ENCODE data around the gene SLC6A13.
"Not testable (repeated sequence)": the region's sequence is repeated elsewhere in the genome, so short reads cannot be mapped to it uniquely, and the experiment has no call there.

SLC6A13 gene

GRCh38 chr12:197911-198695, 64.5 kb downstream of the SLC6A13 start:
- no peak for DNase-seq (ENCODE audit: low read depth in 2 of 2)

- no peak for DNase-seq (ENCODE audit: low read depth in 2 of 2)
Measured at GRCh38 chr12:197347-197746, 65.3 kb downstream of the SLC6A13 start.

GRCh38 chr12:196436-196835, 66.2 kb downstream of the SLC6A13 start:
- no peak for DNase-seq (ENCODE audit: low read depth in 2 of 2)

GRCh38 chr12:195951-196350, 66.7 kb downstream of the SLC6A13 start:
- DNase-seq (ENCODE audit: low read depth in 2 of 2), result no peak

- DNase-seq (ENCODE audit: low read depth in 2 of 2), result no peak
Measured at GRCh38 chr12:195156-195555, 67.5 kb downstream of the SLC6A13 start.

- DNase-seq (ENCODE audit: low read depth in 2 of 2), result no peak
Measured at GRCh38 chr12:194276-194675, 68.4 kb downstream of the SLC6A13 start.

GRCh38 chr12:193261-193660, 69.4 kb downstream of the SLC6A13 start:
- DNase-seq (ENCODE audit: low read depth in 2 of 2), result no peak

- DNase-seq (ENCODE audit: low read depth in 2 of 2), result no peak
Measured at GRCh38 chr12:191541-191940, 71.1 kb downstream of the SLC6A13 start.

- no peak for DNase-seq (ENCODE audit: low read depth in 2 of 2)
Measured at GRCh38 chr12:190881-191280, 71.8 kb downstream of the SLC6A13 start.

GRCh38 chr12:189622-189962, 73.0 kb downstream of the SLC6A13 start:
- DNase-seq (ENCODE audit: low read depth in 2 of 2), result no peak

GRCh38 chr12:188910-189621, 73.6 kb downstream of the SLC6A13 start:
- peak in 1 of 2 experiments; percentile 6 for DNase-seq (ENCODE audit: low read depth in 2 of 2)

- not testable (repeated sequence) for DNase-seq (ENCODE audit: low read depth in 2 of 2)
Measured at GRCh38 chr12:187986-188909, 74.4 kb downstream of the SLC6A13 start.

- DNase-seq (ENCODE audit: low read depth in 2 of 2), result no peak
Measured at GRCh38 chr12:186006-186625, 76.5 kb downstream of the SLC6A13 start.

- no peak for DNase-seq (ENCODE audit: low read depth in 2 of 2)
Measured at GRCh38 chr12:185576-185955, 77.1 kb downstream of the SLC6A13 start.

- DNase-seq (ENCODE audit: low read depth in 2 of 2), result no peak
Measured at GRCh38 chr12:184811-185575, 77.6 kb downstream of the SLC6A13 start.

- peak; percentile 21 to 26 for DNase-seq (ENCODE audit: low read depth in 2 of 2)
Measured at GRCh38 chr12:182381-182892, 80.2 kb downstream of the SLC6A13 start.

GRCh38 chr12:181921-182320, 80.7 kb downstream of the SLC6A13 start:
- no peak for DNase-seq (ENCODE audit: low read depth in 2 of 2)

GRCh38 chr12:180445-180844, 82.2 kb downstream of the SLC6A13 start:
- DNase-seq (ENCODE audit: low read depth in 2 of 2), result no peak

- DNase-seq (ENCODE audit: low read depth in 2 of 2), result no peak
Measured at GRCh38 chr12:179885-180284, 82.8 kb downstream of the SLC6A13 start.

- no peak for DNase-seq (ENCODE audit: low read depth in 2 of 2)
Measured at GRCh38 chr12:179131-179884, 83.3 kb downstream of the SLC6A13 start.

All from fibroblast of skin of left biceps (primary cell).